ENCODE data around the gene ZBTB3.

Gene ZBTB3

DNA sequence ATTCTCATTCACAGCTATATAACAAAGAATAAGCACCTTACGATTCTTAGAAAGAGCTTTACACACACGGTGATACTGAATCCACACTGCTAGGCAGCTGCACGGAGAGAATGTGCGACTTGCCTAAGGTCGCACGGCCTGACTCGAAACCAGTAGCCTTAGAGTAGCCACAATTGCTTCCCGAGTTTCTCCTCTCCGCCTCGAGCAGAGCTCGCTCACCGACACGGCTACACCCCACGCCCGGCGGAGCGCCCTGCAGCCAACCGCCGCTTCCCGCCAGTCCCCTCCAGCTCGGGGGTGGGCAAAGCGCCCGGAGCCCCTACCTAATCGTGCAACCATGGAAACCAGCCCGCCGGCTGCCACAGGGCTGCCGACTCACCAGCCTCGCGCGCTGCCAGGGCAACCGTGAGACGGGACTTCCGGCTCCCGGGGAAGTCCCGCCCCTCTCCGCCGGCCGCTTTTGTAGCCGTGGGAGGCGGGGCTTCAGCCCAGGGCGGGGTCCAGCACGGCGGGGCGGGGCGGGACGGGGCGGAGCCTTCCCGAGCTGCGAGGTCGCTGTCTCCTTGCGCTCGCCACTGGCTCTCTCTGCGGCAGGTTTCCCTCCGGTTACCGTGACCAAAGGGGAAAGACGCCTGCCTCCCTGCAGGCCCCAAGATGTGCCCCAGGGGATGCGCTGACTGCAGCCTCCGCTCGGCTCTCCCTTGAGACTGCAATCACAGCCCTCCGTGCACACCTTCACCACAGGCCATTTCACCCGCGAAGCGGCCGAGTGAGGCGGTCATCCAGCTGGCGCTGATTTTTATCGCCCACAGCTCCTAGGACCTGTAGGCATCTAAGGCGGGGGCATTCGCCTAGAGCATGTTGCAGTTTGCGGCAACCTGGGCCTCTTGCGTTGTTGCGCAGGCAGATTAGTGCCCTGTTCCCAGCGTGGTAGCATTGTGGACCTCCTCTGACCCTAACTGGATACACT lies 47.8 kb downstream of the ZBTB3 start (continued):
- TF ChIP-seq, protein P1, sequence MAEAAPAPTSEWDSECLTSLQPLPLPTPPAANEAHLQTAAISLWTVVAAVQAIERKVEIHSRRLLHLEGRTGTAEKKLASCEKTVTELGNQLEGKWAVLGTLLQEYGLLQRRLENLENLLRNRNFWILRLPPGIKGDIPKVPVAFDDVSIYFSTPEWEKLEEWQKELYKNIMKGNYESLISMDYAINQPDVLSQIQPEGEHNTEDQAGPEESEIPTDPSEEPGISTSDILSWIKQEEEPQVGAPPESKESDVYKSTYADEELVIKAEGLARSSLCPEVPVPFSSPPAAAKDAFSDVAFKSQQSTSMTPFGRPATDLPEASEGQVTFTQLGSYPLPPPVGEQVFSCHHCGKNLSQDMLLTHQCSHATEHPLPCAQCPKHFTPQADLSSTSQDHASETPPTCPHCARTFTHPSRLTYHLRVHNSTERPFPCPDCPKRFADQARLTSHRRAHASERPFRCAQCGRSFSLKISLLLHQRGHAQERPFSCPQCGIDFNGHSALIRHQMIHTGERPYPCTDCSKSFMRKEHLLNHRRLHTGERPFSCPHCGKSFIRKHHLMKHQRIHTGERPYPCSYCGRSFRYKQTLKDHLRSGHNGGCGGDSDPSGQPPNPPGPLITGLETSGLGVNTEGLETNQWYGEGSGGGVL (tag by site-specific recombination; IDR thresholded peaks at IDR 0.05) = no peak
- TF ChIP-seq YY2 (tag by site-specific recombination; IDR thresholded peaks at IDR 0.05) = no peak
- no peak for TF ChIP-seq ZNF121 (tag by site-specific recombination; IDR thresholded peaks at IDR 0.05)
- peak; percentile 40; the same call in 1 of the 2 replicates for TF ChIP-seq MYNN (tag by site-specific recombination; IDR thresholded peaks at IDR 0.05; ENCODE audit: borderline replicate concordance)
- no peak for TF ChIP-seq ZNF274 (IDR thresholded peaks at IDR 0.05; ENCODE audit: low read length)
- TF ChIP-seq ZNF274 (tag by site-specific recombination; IDR thresholded peaks at IDR 0.05; ENCODE audit: borderline replicate concordance) = no peak
- TF ChIP-seq ZBTB7A (tag by site-specific recombination; IDR thresholded peaks at IDR 0.05; ENCODE audit: low read depth) = no peak
- no peak for TF ChIP-seq ZFP3 (tag by site-specific recombination; IDR thresholded peaks at IDR 0.05; ENCODE audit: low read depth)
- no peak for TF ChIP-seq ZNF19 (tag by site-specific recombination; IDR thresholded peaks at IDR 0.05; ENCODE audit: low read depth)
- no peak for TF ChIP-seq RBAK (tag by site-specific recombination; IDR thresholded peaks at IDR 0.05)
- no peak for TF ChIP-seq ZNF626 (tag by site-specific recombination; IDR thresholded peaks at IDR 0.05)
- no peak for TF ChIP-seq ZNF23 (tag by site-specific recombination; IDR thresholded peaks at IDR 0.05; ENCODE audit: borderline replicate concordance)
- TF ChIP-seq ZNF37A (tag by site-specific recombination; IDR thresholded peaks at IDR 0.05) = no peak
- TF ChIP-seq, protein P2, sequence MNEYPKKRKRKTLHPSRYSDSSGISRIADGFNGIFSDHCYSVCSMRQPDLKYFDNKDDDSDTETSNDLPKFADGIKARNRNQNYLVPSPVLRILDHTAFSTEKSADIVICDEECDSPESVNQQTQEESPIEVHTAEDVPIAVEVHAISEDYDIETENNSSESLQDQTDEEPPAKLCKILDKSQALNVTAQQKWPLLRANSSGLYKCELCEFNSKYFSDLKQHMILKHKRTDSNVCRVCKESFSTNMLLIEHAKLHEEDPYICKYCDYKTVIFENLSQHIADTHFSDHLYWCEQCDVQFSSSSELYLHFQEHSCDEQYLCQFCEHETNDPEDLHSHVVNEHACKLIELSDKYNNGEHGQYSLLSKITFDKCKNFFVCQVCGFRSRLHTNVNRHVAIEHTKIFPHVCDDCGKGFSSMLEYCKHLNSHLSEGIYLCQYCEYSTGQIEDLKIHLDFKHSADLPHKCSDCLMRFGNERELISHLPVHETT (tag by site-specific recombination; IDR thresholded peaks at IDR 0.05) = no peak
- TF ChIP-seq ZNF391 (tag by site-specific recombination; IDR thresholded peaks at IDR 0.05; ENCODE audit: borderline replicate concordance, low read depth) = no peak
- TF ChIP-seq, protein P3, sequence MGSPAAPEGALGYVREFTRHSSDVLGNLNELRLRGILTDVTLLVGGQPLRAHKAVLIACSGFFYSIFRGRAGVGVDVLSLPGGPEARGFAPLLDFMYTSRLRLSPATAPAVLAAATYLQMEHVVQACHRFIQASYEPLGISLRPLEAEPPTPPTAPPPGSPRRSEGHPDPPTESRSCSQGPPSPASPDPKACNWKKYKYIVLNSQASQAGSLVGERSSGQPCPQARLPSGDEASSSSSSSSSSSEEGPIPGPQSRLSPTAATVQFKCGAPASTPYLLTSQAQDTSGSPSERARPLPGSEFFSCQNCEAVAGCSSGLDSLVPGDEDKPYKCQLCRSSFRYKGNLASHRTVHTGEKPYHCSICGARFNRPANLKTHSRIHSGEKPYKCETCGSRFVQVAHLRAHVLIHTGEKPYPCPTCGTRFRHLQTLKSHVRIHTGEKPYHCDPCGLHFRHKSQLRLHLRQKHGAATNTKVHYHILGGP (tag by site-specific recombination; IDR thresholded peaks at IDR 0.05) = no peak
- TF ChIP-seq ZNF16 (tag by site-specific recombination; IDR thresholded peaks at IDR 0.05; ENCODE audit: low read depth) = no peak
- no peak for TF ChIP-seq ZNF624 (tag by site-specific recombination; IDR thresholded peaks at IDR 0.05)
- TF ChIP-seq ZNF596 (tag by site-specific recombination; IDR thresholded peaks at IDR 0.05) = no peak
- no peak for TF ChIP-seq IKZF3 (tag by site-specific recombination; IDR thresholded peaks at IDR 0.05)
- TF ChIP-seq ZBTB21 (tag by site-specific recombination; IDR thresholded peaks at IDR 0.05) = no peak
- no peak for TF ChIP-seq OVOL3 (tag by site-specific recombination; IDR thresholded peaks at IDR 0.05)
- TF ChIP-seq ZSCAN30 (tag by site-specific recombination; IDR thresholded peaks at IDR 0.05) = no peak
- TF ChIP-seq ZNF174 (tag by site-specific recombination; IDR thresholded peaks at IDR 0.05) = no peak
- TF ChIP-seq FEZF1 (tag by site-specific recombination; IDR thresholded peaks at IDR 0.05) = peak; percentile 70
- TF ChIP-seq, protein P4, sequence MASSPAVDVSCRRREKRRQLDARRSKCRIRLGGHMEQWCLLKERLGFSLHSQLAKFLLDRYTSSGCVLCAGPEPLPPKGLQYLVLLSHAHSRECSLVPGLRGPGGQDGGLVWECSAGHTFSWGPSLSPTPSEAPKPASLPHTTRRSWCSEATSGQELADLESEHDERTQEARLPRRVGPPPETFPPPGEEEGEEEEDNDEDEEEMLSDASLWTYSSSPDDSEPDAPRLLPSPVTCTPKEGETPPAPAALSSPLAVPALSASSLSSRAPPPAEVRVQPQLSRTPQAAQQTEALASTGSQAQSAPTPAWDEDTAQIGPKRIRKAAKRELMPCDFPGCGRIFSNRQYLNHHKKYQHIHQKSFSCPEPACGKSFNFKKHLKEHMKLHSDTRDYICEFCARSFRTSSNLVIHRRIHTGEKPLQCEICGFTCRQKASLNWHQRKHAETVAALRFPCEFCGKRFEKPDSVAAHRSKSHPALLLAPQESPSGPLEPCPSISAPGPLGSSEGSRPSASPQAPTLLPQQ (tag by site-specific recombination; IDR thresholded peaks at IDR 0.05) = no peak
- no peak for TF ChIP-seq ZNF324 (tag by site-specific recombination; IDR thresholded peaks at IDR 0.05)
- TF ChIP-seq, protein P5, sequence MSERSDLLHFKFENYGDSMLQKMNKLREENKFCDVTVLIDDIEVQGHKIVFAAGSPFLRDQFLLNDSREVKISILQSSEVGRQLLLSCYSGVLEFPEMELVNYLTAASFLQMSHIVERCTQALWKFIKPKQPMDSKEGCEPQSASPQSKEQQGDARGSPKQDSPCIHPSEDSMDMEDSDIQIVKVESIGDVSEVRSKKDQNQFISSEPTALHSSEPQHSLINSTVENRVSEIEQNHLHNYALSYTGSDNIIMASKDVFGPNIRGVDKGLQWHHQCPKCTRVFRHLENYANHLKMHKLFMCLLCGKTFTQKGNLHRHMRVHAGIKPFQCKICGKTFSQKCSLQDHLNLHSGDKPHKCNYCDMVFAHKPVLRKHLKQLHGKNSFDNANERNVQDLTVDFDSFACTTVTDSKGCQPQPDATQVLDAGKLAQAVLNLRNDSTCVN (tag by site-specific recombination; optimal IDR thresholded peaks at IDR 0.05) = peak; percentile 31
- TF ChIP-seq ZNF221 (tag by site-specific recombination; IDR thresholded peaks at IDR 0.05; ENCODE audit: borderline replicate concordance) = no peak
- TF ChIP-seq ZXDB (tag by site-specific recombination; IDR thresholded peaks at IDR 0.05) = peak; percentile 53

Data from HEK293 (cell line).